ENCODE results near the gene LAIR2.
"Not testable (repeated sequence)": the region's sequence is repeated elsewhere in the genome, so short reads cannot be mapped to it uniquely, and the experiment has no call there.

The LAIR2 gene

GRCh38 chr19:54464630-54465425, 37.8 kb upstream of the LAIR2 start:
- peak; percentile 34 for DNase-seq

- no peak for DNase-seq
Measured at GRCh38 chr19:54465426-54466109, 37.1 kb upstream of the LAIR2 start.

GRCh38 chr19:54466110-54466480, 36.5 kb upstream of the LAIR2 start:
- not testable (repeated sequence) for DNase-seq

- DNase-seq: no peak
Measured at GRCh38 chr19:54469496-54469934, 33.1 kb upstream of the LAIR2 start.

GRCh38 chr19:54470276-54470887, 32.2 kb upstream of the LAIR2 start:
- DNase-seq: no peak

- DNase-seq: no peak
Measured at GRCh38 chr19:54470991-54471782, 31.4 kb upstream of the LAIR2 start.

- no peak for DNase-seq
Measured at GRCh38 chr19:54473071-54473891, 29.4 kb upstream of the LAIR2 start, which contains the start of gene CDC42EP5. Gene CDC42EP5 (minus strand): TSS chr19:54473296. CDS start chr19:54465547, 7,749 bp downstream.

- DNase-seq: no peak
Measured at GRCh38 chr19:54473892-54474372, 28.7 kb upstream of the LAIR2 start.

- no peak for DNase-seq
Measured at GRCh38 chr19:54475706-54476105, 26.9 kb upstream of the LAIR2 start.

GRCh38 chr19:54477650-54478049, 25.0 kb upstream of the LAIR2 start:
- DNase-seq: no peak

GRCh38 chr19:54478677-54479266, 23.9 kb upstream of the LAIR2 start:
- DNase-seq: no peak

- no peak for DNase-seq
Measured at GRCh38 chr19:54480051-54480450, 22.6 kb upstream of the LAIR2 start.

- peak; percentile 33 for DNase-seq
Measured at GRCh38 chr19:54481326-54481930, 21.2 kb upstream of the LAIR2 start.

- no peak for DNase-seq
Measured at GRCh38 chr19:54482889-54483288, 19.7 kb upstream of the LAIR2 start.

GRCh38 chr19:54484451-54484850, 18.2 kb upstream of the LAIR2 start:
- DNase-seq: no peak

GRCh38 chr19:54485851-54486250, 16.8 kb upstream of the LAIR2 start:
- no peak for DNase-seq

GRCh38 chr19:54489341-54489740, 13.3 kb upstream of the LAIR2 start:
- no peak for DNase-seq

- DNase-seq: no peak
Measured at GRCh38 chr19:54489766-54490165, 12.9 kb upstream of the LAIR2 start.

- no peak for DNase-seq
Measured at GRCh38 chr19:54492568-54492967, 10.1 kb upstream of the LAIR2 start.

GRCh38 chr19:54493056-54493455, 9.6 kb upstream of the LAIR2 start:
- not testable (repeated sequence) for DNase-seq

GRCh38 chr19:54493967-54494585, 8.6 kb upstream of the LAIR2 start:
- DNase-seq: no peak
